SU-DHL-6 (cell line): ENCODE data around the gene ZNF174.

Source experiments
- H2AFZ ChIP-seq: fragments of 200-600 bp; sonication (generic); 2 replicates; pipeline ENCODE4 v1.6.1; 2014; ENCODE audit warnings: low read depth, mild to moderate bottlenecking, moderate library complexity, mixed read lengths, antibody characterized with exemption, low read length; ENCODE audit not compliant: severe bottlenecking
- H3F3A ChIP-seq: fragments of 200-600 bp; shearing (Covaris generic); 2 replicates; pipeline ENCODE4 v1.6.0; 2016; ENCODE audit warnings: antibody characterized with exemption, mild to moderate bottlenecking; ENCODE audit not compliant: insufficient read depth
- H3K27ac ChIP-seq: fragments of 200-600 bp; sonication (generic); 2 replicates; pipeline ENCODE4 v1.5.1; 2016; ENCODE audit warnings: low read depth, mild to moderate bottlenecking, low read length, moderate library complexity, mixed read lengths
- H3K27me3 ChIP-seq: fragments of 200-600 bp; sonication (generic), shearing (Covaris generic); 2 replicates; pipeline ENCODE4 v1.6.0; 2014; ENCODE audit warnings: mild to moderate bottlenecking, low read length
- H3K36me3 ChIP-seq: fragments of 200-600 bp; sonication (generic); 2 replicates; pipeline ENCODE4 v1.6.1; 2014; ENCODE audit warnings: mild to moderate bottlenecking, low read length, mixed read lengths
- H3K4me2 ChIP-seq: fragments of 300-600, 200-600 bp; shearing (Covaris generic), sonication (generic); 2 replicates; pipeline ENCODE4 v1.6.0; 2014; ENCODE audit warnings: low read length, low read depth, mild to moderate bottlenecking; ENCODE audit not compliant: poor library complexity, severe bottlenecking
- H3K4me3 ChIP-seq: fragments of 200-600 bp; sonication (generic); 2 replicates; pipeline ENCODE4 v1.5.1; 2014; ENCODE audit warnings: antibody characterized with exemption, low read length, mild to moderate bottlenecking, mixed read lengths; ENCODE audit not compliant: insufficient read depth, poor library complexity, severe bottlenecking
- H3K79me2 ChIP-seq: fragments of 200-600 bp; sonication (generic); 2 replicates; pipeline ENCODE4 v1.6.1; 2014; ENCODE audit warnings: mild to moderate bottlenecking, low read length, moderate library complexity; ENCODE audit not compliant: insufficient read depth
- H3K9ac ChIP-seq: fragments of 200-600 bp; sonication (generic); 2 replicates; pipeline ENCODE4 v1.7.0; 2014; ENCODE audit warnings: mild to moderate bottlenecking, low read length
- H3K9me2 ChIP-seq: fragments of 200-600 bp; sonication (generic); replicated peaks from 2 replicates; pipeline ENCODE4 v1.6.1; 2014; ENCODE audit warnings: low read length; ENCODE audit not compliant: insufficient read depth
- H3K9me3 ChIP-seq: fragments of 200-600 bp; sonication (generic); 2 replicates; pipeline ENCODE4 v1.6.1; 2014; ENCODE audit warnings: low read length, mixed read lengths; ENCODE audit not compliant: insufficient read depth
- H4K20me1 ChIP-seq: fragments of 200-600 bp; sonication (generic); 2 replicates; pipeline ENCODE4 v1.6.1; 2014; ENCODE audit warnings: low read depth, mild to moderate bottlenecking, antibody characterized with exemption, low read length, moderate library complexity, mixed read lengths
- EZH2phosphoT487 ChIP-seq: fragments of 200-600 bp; sonication (generic), shearing (Covaris generic); conservative IDR thresholded peaks from 2 replicates; pipeline ENCODE4 v1.6.1; 2018; ENCODE audit warnings: mild to moderate bottlenecking, antibody characterized with exemption, low read length, moderate library complexity, mixed read lengths
- TF ChIP-seq, protein P1 (sequence below): fragments of 200-600 bp; sonication (generic); IDR thresholded peaks from one replicate; pipeline ENCODE4 v1.5.1; 2017; ENCODE audit warnings: antibody characterized with exemption, mild to moderate bottlenecking, low read length, moderate library complexity; ENCODE audit not compliant: insufficient read depth, poor library complexity, severe bottlenecking

Gene ZNF174

GRCh38 chr16:3413730-3414379 lies 12.8 kb downstream of the ZNF174 start:
- Histone ChIP-seq H3K36me3 (peaks cover 12% of the 10 kb centered on the region), H3K27ac (no peak overlapping the region), H3K9me3 (peaks cover 11% of the 10 kb centered on the region; the same call in 1 of the 2 replicates), H2AFZ (no peak overlapping the region), H3K4me2 (no peak overlapping the region), H3K9ac (no peak overlapping the region), H3K79me2 (no peaks in the 10 kb centered on the region), H3F3A (no peaks in the 10 kb centered on the region), H4K20me1 (no peaks in the 10 kb centered on the region), H3K27me3 (no peaks in the 10 kb centered on the region), H3K9me2 (no peaks in the 10 kb centered on the region), H3K4me3 (no peak overlapping the region)
- TF ChIP-seq, protein P1, sequence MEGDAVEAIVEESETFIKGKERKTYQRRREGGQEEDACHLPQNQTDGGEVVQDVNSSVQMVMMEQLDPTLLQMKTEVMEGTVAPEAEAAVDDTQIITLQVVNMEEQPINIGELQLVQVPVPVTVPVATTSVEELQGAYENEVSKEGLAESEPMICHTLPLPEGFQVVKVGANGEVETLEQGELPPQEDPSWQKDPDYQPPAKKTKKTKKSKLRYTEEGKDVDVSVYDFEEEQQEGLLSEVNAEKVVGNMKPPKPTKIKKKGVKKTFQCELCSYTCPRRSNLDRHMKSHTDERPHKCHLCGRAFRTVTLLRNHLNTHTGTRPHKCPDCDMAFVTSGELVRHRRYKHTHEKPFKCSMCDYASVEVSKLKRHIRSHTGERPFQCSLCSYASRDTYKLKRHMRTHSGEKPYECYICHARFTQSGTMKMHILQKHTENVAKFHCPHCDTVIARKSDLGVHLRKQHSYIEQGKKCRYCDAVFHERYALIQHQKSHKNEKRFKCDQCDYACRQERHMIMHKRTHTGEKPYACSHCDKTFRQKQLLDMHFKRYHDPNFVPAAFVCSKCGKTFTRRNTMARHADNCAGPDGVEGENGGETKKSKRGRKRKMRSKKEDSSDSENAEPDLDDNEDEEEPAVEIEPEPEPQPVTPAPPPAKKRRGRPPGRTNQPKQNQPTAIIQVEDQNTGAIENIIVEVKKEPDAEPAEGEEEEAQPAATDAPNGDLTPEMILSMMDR: no peak
- no peak for TF ChIP-seq EZH2phosphoT487

GRCh38 chr16:3431779-3432219 lies 30.8 kb downstream of the ZNF174 start:
- H2AFZ ChIP-seq: no peak overlapping the region

GRCh38 chr16:3434373-3434772 lies 33.4 kb downstream of the ZNF174 start:
- Histone ChIP-seq H3K9ac (no peak overlapping the region), H3K36me3 (no peaks in the 10 kb centered on the region), H3K27me3 (no peaks in the 10 kb centered on the region), H3F3A (no peaks in the 10 kb centered on the region), H3K4me3 (no peak overlapping the region), H3K27ac (no peak overlapping the region), H3K4me2 (no peak overlapping the region), H3K9me3 (no peaks in the 10 kb centered on the region), H4K20me1 (no peaks in the 10 kb centered on the region), H3K79me2 (0 out of 2 replicates have a peak, but pooled peaks cover 4% of the 10 kb centered on the region), H2AFZ (no peak overlapping the region), H3K9me2 (no peaks in the 10 kb centered on the region)
- no peak for TF ChIP-seq EZH2phosphoT487
- TF ChIP-seq, protein P1: no peak

More at GRCh38 chr16:3431779-3432219, 30.8 kb downstream of the ZNF174 start:
- Histone ChIP-seq H3K79me2 (no peaks in the 10 kb centered on the region), H3K9me2 (no peaks in the 10 kb centered on the region), H3K9me3 (no peaks in the 10 kb centered on the region), H3K9ac (no peak overlapping the region), H4K20me1 (no peaks in the 10 kb centered on the region), H3K4me3 (no peak overlapping the region), H3K27ac (no peak overlapping the region), H3K27me3 (no peaks in the 10 kb centered on the region), H3K36me3 (no peaks in the 10 kb centered on the region), H3F3A (no peaks in the 10 kb centered on the region), H3K4me2 (no peak overlapping the region)
- TF ChIP-seq, protein P1: no peak
- no peak for TF ChIP-seq EZH2phosphoT487
